HG03432 (cell line): Measurements from ENCODE around the gene HIGD2A.
A peak's percentile ranks its signal among the peaks of the same experiment; 100 is the strongest.

Source experiments
- ATAC-seq: cut with Tn5 transposase; IDR thresholded peaks from one replicate; pipeline ENCODE4 v1.9.1; 2021; ENCODE audit warnings: mild to moderate bottlenecking, moderate library complexity; ENCODE audit not compliant: unreplicated experiment

HIGD2A gene

GRCh38 chr5:176415240-176415951, 26.8 kb downstream of the HIGD2A start:
- peak; percentile 6 for ATAC-seq

GRCh38 chr5:176415952-176416924, 27.7 kb downstream of the HIGD2A start, which contains the start of gene CLTB:
Gene CLTB (minus strand): TSS chr5:176416539. CDS start chr5:176416363, 176 bp downstream.
- ATAC-seq, result peak; percentile 95

GRCh38 chr5:176416965-176417364, 28.4 kb downstream of the HIGD2A start:
- no peak for ATAC-seq

- no peak for ATAC-seq
These were observed 29.7 kb downstream of the HIGD2A start for GRCh38 chr5:176418251-176418650.

- ATAC-seq, result no peak
These were observed 31.5 kb downstream of the HIGD2A start for GRCh38 chr5:176420086-176420485.

- ATAC-seq, result no peak
These were observed 32.5 kb downstream of the HIGD2A start for GRCh38 chr5:176420972-176421544.

GRCh38 chr5:176424181-176424580, 35.6 kb downstream of the HIGD2A start:
- no peak for ATAC-seq

- ATAC-seq, result no peak
These were observed 36.6 kb downstream of the HIGD2A start for GRCh38 chr5:176425138-176425537.

- no peak for ATAC-seq
These were observed 37.2 kb downstream of the HIGD2A start for GRCh38 chr5:176425791-176426190.

- no peak for ATAC-seq
These were observed 38.3 kb downstream of the HIGD2A start for GRCh38 chr5:176426876-176427275.

GRCh38 chr5:176427971-176428370, 39.4 kb downstream of the HIGD2A start:
- no peak for ATAC-seq

GRCh38 chr5:176429972-176430371, 41.4 kb downstream of the HIGD2A start:
- ATAC-seq, result no peak

GRCh38 chr5:176432707-176433106, 44.2 kb downstream of the HIGD2A start:
- no peak for ATAC-seq

GRCh38 chr5:176436656-176437055, 48.1 kb downstream of the HIGD2A start:
- no peak for ATAC-seq

GRCh38 chr5:176438959-176439757, 50.6 kb downstream of the HIGD2A start:
- ATAC-seq, result no peak
